Measurements from ENCODE around the gene GTF2A2. TPM values are rescaled to one million over a fixed set of nuclear protein-coding genes. Genes with fewer than 3 reads are reported as not detected.

The GTF2A2 gene
- total RNA-seq, 1 experiment from 2014 or later, result 175 TPM

DNA sequence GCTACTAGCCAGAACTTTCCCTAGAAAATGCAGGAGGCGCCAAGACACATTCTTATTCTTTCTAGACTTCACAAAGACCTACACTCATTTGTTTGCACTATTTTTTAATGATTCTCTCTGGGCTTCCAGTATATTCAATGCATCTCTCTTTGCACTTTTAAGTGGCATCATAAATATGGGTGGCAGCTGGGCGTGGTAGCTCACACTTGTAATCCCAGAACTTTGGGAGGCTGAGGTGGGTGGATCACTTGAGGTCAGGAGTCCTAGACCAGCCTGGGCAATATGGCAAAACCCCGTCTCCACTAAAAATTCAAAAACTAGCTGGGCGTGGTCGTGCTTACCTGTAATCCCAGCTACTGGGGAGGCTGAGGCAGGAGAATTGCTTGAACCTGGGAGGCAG is 51.3 kb downstream of the GTF2A2 start:
- Histone ChIP-seq H3K9me2 (ENCODE audit: insufficient read depth) (no peaks in the 10 kb centered on the region), H4K20me1 (ENCODE audit: insufficient read depth) (no peaks in the 10 kb centered on the region), H3K27me3 (ENCODE audit: insufficient read depth, low read length) (no peaks in the 10 kb centered on the region), H3K27ac (ENCODE audit: low read depth, low read length) (no peak overlapping the region), H3K9me3 (ENCODE audit: control insufficient read depth in 1 of 2, insufficient read depth in 1 of 2, low read depth in 1 of 2, low read length in 2 of 2) (no peaks in the 10 kb centered on the region), H3K36me3 (ENCODE audit: control insufficient read depth in 1 of 2, insufficient read depth in 2 of 2, low read length in 2 of 2) (no peaks in the 10 kb centered on the region), H3K4me2 (ENCODE audit: low read length) (no peak overlapping the region), H3K9ac (ENCODE audit: low read length) (no peak overlapping the region), H3K4me1 (ENCODE audit: control insufficient read depth in 1 of 2, insufficient read depth in 2 of 2, low read length in 2 of 2) (no peaks in the 10 kb centered on the region), H2AFZ (ENCODE audit: low read depth, low read length, poor library complexity, severe bottlenecking) (no peak overlapping the region), H3K4me3 (replicated peaks in 1 of 2; ENCODE audit: low read depth in 1 of 2, low read length in 2 of 2) (no peak overlapping the region), H3K79me2 (ENCODE audit: insufficient read depth, low read length) (no peaks in the 10 kb centered on the region)
- intact Hi-C loops (cut with micrococcal nuclease), result no loop called here
- BruUV-seq (replicated peaks), result no TSS peak
- RAD21 ChIA-PET (ENCODE audit: low non-redundant PET in 1 of 2, low total read pairs in 2 of 2, uncharacterized antibody in 2 of 2, unreplicated experiment in 2 of 2), result no interaction called here
- POLR2A ChIA-PET, result interaction anchor here (0.6 kb wide), 1 partner anchor 11 kb away, joined by 4 read pairs; no protein-coding TSS in a partner anchor
- CTCF ChIA-PET, result no interaction called here
- no peak for DNase-seq (ENCODE audit: low read depth, low spot score)
- no peak for TF ChIP-seq TCF7L2 (IDR thresholded peaks at IDR 0.05; ENCODE audit: borderline replicate concordance, extremely low read depth, insufficient read depth, insufficient read length)
- no peak for TF ChIP-seq ZFX (IDR thresholded peaks at IDR 0.05)
- no peak for TF ChIP-seq FOSL1 (IDR thresholded peaks at IDR 0.05; ENCODE audit: low read depth)
- TF ChIP-seq SP1 (IDR thresholded peaks at IDR 0.05; ENCODE audit: low read depth), result no peak
- TF ChIP-seq EZH2phosphoT487 (IDR thresholded peaks at IDR 0.05; ENCODE audit: borderline replicate concordance), result no peak
- TF ChIP-seq ELF1 (IDR thresholded peaks at IDR 0.05; ENCODE audit: borderline replicate concordance, low read depth), result no peak
- TF ChIP-seq EZH2 (IDR thresholded peaks at IDR 0.05), result no peak
- TF ChIP-seq EGR1 (IDR thresholded peaks at IDR 0.05; ENCODE audit: low read depth), result no peak
- TF ChIP-seq RAD21 (IDR thresholded peaks at IDR 0.05; ENCODE audit: low read depth), result no peak
- ATAC-seq, result no peak

DNA sequence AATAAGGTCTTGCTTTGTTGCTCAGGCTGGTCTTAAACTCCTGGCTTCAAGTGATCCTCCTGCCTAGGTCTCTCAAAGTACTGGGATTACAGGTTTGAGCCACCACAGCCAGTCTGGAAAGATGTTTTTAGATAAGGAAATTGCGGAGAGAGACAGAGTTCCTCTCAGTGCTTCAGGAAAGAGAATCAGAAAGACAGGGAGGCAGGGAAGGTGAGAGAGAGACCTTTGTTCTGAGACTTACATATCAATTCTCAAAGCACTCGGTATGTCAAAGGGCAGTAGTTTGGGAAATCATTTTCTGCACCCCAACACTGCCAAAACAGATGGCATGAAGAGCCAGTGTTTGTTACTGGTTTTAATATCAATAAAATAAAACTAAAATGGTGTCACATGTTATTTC is 58.9 kb downstream of the GTF2A2 start:
- no peak for TF ChIP-seq FOSL1 (IDR thresholded peaks at IDR 0.05; ENCODE audit: low read depth)
- TF ChIP-seq, protein P1, sequence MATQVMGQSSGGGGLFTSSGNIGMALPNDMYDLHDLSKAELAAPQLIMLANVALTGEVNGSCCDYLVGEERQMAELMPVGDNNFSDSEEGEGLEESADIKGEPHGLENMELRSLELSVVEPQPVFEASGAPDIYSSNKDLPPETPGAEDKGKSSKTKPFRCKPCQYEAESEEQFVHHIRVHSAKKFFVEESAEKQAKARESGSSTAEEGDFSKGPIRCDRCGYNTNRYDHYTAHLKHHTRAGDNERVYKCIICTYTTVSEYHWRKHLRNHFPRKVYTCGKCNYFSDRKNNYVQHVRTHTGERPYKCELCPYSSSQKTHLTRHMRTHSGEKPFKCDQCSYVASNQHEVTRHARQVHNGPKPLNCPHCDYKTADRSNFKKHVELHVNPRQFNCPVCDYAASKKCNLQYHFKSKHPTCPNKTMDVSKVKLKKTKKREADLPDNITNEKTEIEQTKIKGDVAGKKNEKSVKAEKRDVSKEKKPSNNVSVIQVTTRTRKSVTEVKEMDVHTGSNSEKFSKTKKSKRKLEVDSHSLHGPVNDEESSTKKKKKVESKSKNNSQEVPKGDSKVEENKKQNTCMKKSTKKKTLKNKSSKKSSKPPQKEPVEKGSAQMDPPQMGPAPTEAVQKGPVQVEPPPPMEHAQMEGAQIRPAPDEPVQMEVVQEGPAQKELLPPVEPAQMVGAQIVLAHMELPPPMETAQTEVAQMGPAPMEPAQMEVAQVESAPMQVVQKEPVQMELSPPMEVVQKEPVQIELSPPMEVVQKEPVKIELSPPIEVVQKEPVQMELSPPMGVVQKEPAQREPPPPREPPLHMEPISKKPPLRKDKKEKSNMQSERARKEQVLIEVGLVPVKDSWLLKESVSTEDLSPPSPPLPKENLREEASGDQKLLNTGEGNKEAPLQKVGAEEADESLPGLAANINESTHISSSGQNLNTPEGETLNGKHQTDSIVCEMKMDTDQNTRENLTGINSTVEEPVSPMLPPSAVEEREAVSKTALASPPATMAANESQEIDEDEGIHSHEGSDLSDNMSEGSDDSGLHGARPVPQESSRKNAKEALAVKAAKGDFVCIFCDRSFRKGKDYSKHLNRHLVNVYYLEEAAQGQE (IDR thresholded peaks at IDR 0.05; ENCODE audit: low read depth), result no peak
- no peak for TF ChIP-seq RAD21 (IDR thresholded peaks at IDR 0.05; ENCODE audit: low read depth)
- Histone ChIP-seq H3K9ac (ENCODE audit: low read length) (no peak overlapping the region), H3K4me1 (ENCODE audit: control insufficient read depth in 1 of 2, insufficient read depth in 2 of 2, low read length in 2 of 2) (no peaks in the 10 kb centered on the region), H3K36me3 (ENCODE audit: control insufficient read depth in 1 of 2, insufficient read depth in 2 of 2, low read length in 2 of 2) (no peaks in the 10 kb centered on the region), H3K79me2 (ENCODE audit: insufficient read depth, low read length) (no peaks in the 10 kb centered on the region), H3K4me2 (ENCODE audit: low read length) (no peak overlapping the region), H3K27me3 (ENCODE audit: insufficient read depth, low read length) (no peaks in the 10 kb centered on the region), H3K27ac (ENCODE audit: low read depth, low read length) (no peak overlapping the region), H3K4me3 (replicated peaks in 1 of 2; ENCODE audit: low read depth in 1 of 2, low read length in 2 of 2) (no peak overlapping the region), H3K9me2 (ENCODE audit: insufficient read depth) (no peaks in the 10 kb centered on the region), H4K20me1 (ENCODE audit: insufficient read depth) (no peaks in the 10 kb centered on the region), H3K9me3 (ENCODE audit: control insufficient read depth in 1 of 2, insufficient read depth in 1 of 2, low read depth in 1 of 2, low read length in 2 of 2) (no peaks in the 10 kb centered on the region), H2AFZ (ENCODE audit: low read depth, low read length, poor library complexity, severe bottlenecking) (no peak overlapping the region)
- intact Hi-C loops (cut with micrococcal nuclease), result no loop called here
- BruUV-seq (replicated peaks), result no TSS peak
- DNase-seq (ENCODE audit: low read depth, low spot score) (no peak), ATAC-seq (no peak)
- CTCF ChIA-PET, result no interaction called here
- RAD21 ChIA-PET (ENCODE audit: low non-redundant PET in 1 of 2, low total read pairs in 2 of 2, uncharacterized antibody in 2 of 2, unreplicated experiment in 2 of 2), result no interaction called here
- POLR2A ChIA-PET, result no interaction called here
